ENCODE results near the gene NAT10. TPM values are rescaled to one million over a fixed set of nuclear protein-coding genes. Genes with fewer than 3 reads are reported as not detected.
A peak's percentile ranks its signal among the peaks of the same experiment; 100 is the strongest.
"Not testable (repeated sequence)": the region's sequence is repeated elsewhere in the genome, so short reads cannot be mapped to it uniquely, and the experiment has no call there.

Gene NAT10
- total RNA-seq, result 10 to 100 TPM; 91.0 to 93.3 TPM

DNA sequence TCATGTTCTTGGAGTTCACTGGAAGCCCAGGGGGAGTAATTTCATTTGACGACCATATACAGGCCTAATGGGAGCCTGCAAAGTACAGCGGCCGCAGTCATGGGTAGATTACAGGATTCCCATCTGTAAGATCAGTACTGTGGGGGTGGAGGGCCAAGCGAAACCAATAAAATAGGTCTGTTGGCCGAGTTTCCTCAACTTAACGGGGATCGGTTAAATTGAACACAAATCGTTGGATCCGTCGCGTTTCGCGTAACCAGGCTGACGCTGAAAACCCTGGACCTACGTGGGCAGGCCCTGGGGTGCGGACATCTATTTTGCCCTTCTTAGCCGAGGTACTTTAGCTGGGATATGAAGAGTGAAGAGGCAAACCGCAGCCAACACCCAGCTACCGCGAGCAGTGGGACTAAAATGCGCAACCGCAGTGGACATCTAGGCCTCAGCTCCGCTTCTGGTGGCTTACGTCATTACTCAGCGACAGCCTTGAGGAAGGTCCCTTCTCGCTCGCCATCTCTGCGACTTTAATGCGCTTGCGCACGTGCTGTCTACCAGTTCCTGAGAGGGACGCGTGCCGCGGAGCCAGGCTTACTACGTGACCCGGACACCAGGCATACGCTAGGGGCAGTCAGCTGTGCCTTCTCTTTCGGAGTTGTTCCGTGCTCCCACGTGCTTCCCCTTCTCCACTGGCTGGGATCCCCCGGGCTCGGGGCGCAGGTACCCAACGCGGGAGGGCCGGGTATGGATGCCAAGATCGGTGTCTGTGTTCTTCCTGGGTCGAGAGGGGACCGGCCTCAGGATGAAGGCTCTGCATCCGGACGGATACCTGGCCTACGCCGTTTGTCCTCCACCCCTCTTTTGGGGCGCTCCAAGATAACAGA, at the start of gene NAT10:
Gene NAT10 (plus strand): TSS at position 551 of the 878 bp plus-strand sequence. CDS start 2,597 bp downstream, outside the sequence.
- peaks cover 51% of the 10 kb centered on the region for H3K4me1 Mint-ChIP-seq (ENCODE audit: low read depth)
- peak within 1 kb of the TSS; percentile 94 for H3K27ac Mint-ChIP-seq
- CTCF ChIA-PET, result interaction anchor here (0.7 to 2.3 kb wide), 3 partner anchors 10 to 108 kb away, joined by 3 to 12 read pairs (median 4); no protein-coding TSS in a partner anchor
- no peaks in the 10 kb centered on the region for H3K9me3 Mint-ChIP-seq
- H3K27me3 Mint-ChIP-seq (ENCODE audit: low read depth), result no peaks in the 10 kb centered on the region
- peaks cover 37% of the 10 kb centered on the region for H3K36me3 Mint-ChIP-seq (ENCODE audit: low read depth)
- intact Hi-C loops (cut with micrococcal nuclease), result loop anchor here (1.0 kb wide), 7 partner anchors 54 to 944 kb away; partner anchors contain the start of genes ABTB2, APIP, CAPRIN1 and CAT
- H3K4me3 Mint-ChIP-seq, result peak within 1 kb of the TSS; percentile 94
- peak; percentile 98 for DNase-seq

DNA sequence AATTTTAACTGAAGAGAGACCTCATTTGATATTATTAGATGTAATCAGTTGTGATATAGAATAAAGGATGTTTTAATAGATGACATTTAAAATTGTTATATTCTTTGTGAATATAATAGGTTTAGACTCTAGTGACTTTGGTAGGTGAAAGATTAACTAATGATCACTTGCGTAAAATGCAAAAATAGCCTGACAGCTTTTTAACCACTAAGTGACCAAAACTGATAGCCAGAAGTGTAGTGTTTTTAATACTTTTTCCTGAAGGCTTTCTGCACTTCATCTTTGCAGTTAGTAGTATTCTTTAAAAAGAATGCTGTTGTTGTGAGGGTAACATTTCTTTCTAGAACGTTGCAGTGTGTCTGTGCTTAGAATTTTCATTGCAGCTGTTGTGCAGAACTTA, 48.8 kb upstream of the NAT10 start:
- Mint-ChIP-seq H3K36me3 (ENCODE audit: low read depth) (peaks cover 40% of the 10 kb centered on the region), H3K27ac (no peak overlapping the region), H3K4me1 (ENCODE audit: low read depth) (peaks cover 42% of the 10 kb centered on the region), H3K4me3 (no peak overlapping the region), H3K9me3 (no peaks in the 10 kb centered on the region), H3K27me3 (ENCODE audit: low read depth) (no peaks in the 10 kb centered on the region)
- intact Hi-C loops (cut with micrococcal nuclease), result loop anchor here (10.0 kb wide), 1 partner anchor 352 kb away; the partner anchor contains the start of gene C11orf91
- DNase-seq, result no peak
- CTCF ChIA-PET, result no interaction called here

DNA sequence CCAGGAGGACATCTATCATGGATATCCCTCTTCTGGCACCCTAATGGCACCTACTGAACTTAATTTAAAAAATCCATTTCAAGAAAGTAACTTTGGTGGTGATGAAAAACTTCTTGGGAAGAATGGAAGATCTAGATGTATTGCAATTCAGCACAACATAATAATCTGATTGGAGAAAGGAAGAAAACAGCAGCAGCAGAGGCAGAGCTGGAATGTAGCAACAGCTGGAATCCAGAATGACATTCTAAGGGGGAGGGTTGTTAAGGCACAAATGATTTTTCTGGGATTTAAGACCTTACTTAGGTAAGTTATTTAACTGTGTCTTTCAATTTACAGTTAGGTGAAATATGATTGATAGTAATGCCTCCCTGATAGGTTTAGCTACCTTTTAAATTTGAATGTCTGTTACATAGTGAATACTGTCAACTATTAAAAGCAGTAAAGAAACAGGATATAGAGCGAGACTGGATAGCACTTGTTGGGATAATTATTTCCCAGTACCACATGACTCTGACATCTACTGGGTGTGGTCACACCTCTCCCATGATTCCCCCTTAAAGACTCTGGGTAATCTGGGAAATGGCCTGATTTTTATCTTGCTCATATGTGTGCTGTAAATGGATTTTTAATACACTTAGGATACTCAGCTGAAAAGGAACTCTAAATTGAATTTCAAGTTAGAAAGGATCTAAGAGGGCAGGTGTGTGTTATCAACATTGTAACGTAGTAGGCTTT, 42.2 kb upstream of the NAT10 start:
- peaks cover 68% of the 10 kb centered on the region for H3K4me1 Mint-ChIP-seq (ENCODE audit: low read depth)
- no peak overlapping the region for H3K4me3 Mint-ChIP-seq

DNA sequence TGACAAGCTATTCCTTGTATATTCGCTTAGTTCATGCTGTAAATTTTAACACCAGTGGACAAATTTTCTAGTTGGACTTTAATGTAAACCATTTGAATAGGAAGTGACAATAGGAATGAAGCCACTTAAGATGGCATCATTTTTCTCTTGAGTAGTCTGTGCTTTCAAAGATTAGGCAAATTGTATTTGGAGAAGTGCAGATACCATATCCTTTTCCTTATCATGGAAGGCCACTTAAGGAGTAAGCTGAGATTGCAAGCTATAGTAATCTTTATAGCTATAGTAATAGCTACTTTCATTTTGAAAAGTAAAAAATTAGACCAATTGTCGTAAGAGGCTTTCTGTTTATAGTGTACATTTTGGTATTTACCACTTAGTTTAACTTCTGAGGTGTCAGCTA, 41.1 kb upstream of the NAT10 start:
- intact Hi-C loops (cut with micrococcal nuclease), result no loop called here
- H3K4me3 Mint-ChIP-seq, result no peak overlapping the region
- H3K4me1 Mint-ChIP-seq (ENCODE audit: low read depth), result peaks cover 62% of the 10 kb centered on the region
- CTCF ChIA-PET, result interaction anchor here (0.6 kb wide), 1 partner anchor 67 kb away, joined by 3 read pairs; no protein-coding TSS in a partner anchor
- H3K27me3 Mint-ChIP-seq (ENCODE audit: low read depth), result no peaks in the 10 kb centered on the region
- peaks cover 20% of the 10 kb centered on the region for H3K36me3 Mint-ChIP-seq (ENCODE audit: low read depth)
- H3K27ac Mint-ChIP-seq, result no peak overlapping the region
- no peak for DNase-seq
- H3K9me3 Mint-ChIP-seq, result no peaks in the 10 kb centered on the region

More for the DNA sequence above, 42.2 kb upstream of the NAT10 start:
- CTCF ChIA-PET, result interaction anchor here (1.4 kb wide), 2 partner anchors 35 to 67 kb away, joined by 4 to 6 read pairs; no protein-coding TSS in a partner anchor
- Mint-ChIP-seq H3K27me3 (ENCODE audit: low read depth) (no peaks in the 10 kb centered on the region), H3K27ac (no peak overlapping the region), H3K36me3 (ENCODE audit: low read depth) (peaks cover 29% of the 10 kb centered on the region), H3K9me3 (no peaks in the 10 kb centered on the region)
- DNase-seq, result no peak
- intact Hi-C loops (cut with micrococcal nuclease), result no loop called here

DNA sequence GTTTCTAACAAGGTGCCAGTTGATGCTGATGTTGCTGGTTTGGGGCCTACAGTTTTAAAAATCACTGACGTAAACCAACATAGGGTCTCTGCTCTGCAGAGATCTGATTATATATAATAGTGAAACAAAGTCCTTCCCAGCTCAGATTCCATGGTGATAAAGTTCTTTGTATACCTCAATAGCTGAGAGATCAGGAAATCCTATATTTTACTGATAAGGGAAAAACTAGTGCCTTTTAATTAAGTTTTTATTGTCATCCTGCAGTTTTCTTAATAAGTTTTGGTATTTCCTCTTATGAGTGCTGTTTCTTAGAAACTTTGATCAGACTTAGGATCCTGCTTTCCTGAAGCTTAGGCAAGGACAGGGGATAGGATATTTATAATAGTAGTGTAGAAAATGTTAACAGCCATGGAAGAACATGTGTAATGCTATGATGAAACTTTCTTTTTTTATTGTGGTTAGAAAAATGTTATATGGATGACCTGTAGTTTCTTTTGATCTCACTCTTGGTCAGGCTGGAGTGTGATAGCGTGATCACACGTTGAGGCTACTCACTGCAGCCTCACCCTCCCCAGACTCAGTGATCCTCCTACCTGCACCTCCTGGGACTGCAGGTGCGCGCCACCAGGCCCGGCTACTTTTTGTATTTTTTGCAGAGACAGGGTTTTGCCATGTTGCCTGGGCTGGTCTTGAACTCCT, 39.8 kb upstream of the NAT10 start:
- peaks cover 20% of the 10 kb centered on the region for H3K36me3 Mint-ChIP-seq (ENCODE audit: low read depth)
- H3K27me3 Mint-ChIP-seq (ENCODE audit: low read depth), result no peaks in the 10 kb centered on the region
- intact Hi-C loops (cut with micrococcal nuclease), result no loop called here
- H3K4me3 Mint-ChIP-seq, result no peak overlapping the region
- no peak overlapping the region for H3K27ac Mint-ChIP-seq
- H3K9me3 Mint-ChIP-seq, result no peaks in the 10 kb centered on the region
- CTCF ChIA-PET, result no interaction called here
- H3K4me1 Mint-ChIP-seq (ENCODE audit: low read depth), result peaks cover 61% of the 10 kb centered on the region
- DNase-seq, result peak; percentile 10

DNA sequence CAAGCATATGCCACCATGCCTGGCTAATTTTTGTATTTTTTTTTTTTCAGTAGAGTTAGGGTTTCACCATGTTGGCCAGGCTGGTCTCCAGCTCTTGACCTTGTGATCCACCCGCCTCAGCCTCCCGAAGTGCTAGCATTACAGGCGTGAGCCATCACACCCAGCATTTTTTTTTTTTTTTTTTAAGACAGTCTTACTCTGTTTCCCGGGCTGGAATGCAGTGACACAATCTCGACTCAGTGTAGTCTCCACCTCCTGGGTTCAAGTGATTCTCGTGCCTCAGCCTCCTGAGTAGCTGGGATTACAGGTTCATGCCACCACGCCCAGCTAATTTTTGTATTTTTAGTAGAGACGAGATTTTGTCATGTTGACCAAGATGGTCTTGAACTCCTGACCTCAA, 38.7 kb upstream of the NAT10 start:
- CTCF ChIA-PET, result interaction anchor here (0.6 to 0.7 kb wide), 2 partner anchors 22 to 371 kb away, joined by 3 read pairs; no protein-coding TSS in a partner anchor
- Mint-ChIP-seq H3K4me1 (ENCODE audit: low read depth) (peaks cover 62% of the 10 kb centered on the region), H3K36me3 (ENCODE audit: low read depth) (peaks cover 23% of the 10 kb centered on the region)
- DNase-seq; intact Hi-C loops (cut with micrococcal nuclease); H3K27me3 Mint-ChIP-seq (ENCODE audit: low read depth); H3K27ac Mint-ChIP-seq; H3K4me3 Mint-ChIP-seq; H3K9me3 Mint-ChIP-seq: not testable (repeated sequence)

DNA sequence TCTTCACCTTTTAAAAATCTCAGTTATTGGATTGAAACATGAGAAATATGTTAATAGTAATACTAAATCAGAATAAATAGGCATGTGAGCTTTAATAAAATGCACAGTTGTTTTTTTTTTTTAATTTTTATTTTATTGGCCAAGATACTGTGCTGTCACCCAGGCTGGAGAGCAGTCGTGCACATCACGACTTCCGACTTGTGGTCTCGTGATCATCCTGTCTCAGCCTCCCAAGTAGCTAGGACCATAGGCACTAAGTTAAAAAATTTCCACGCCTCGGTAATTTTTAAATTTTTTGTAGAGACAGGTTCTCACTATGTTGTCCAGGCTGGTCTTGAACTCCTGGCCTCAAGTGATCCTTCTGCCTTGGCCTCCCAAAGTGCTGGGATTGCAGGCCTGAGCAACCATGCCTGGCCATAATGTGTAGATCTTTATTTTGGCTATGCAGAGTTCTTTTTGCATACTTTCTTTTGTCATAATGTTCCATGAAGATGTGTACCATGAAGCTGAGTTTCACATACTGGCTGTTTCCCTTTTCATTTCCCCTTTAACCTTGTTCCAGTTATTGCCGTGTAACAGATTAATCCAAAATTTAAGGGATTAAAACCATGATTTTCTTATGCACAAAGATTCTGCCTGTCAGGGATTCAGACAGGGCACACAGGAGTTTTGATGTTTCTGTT, 37.9 kb upstream of the NAT10 start:
- DNase-seq, result no peak
- Mint-ChIP-seq H3K27ac (peak overlapping the region; percentile 1), H3K9me3 (no peaks in the 10 kb centered on the region), H3K4me1 (ENCODE audit: low read depth) (peaks cover 59% of the 10 kb centered on the region), H3K36me3 (ENCODE audit: low read depth) (peaks cover 24% of the 10 kb centered on the region), H3K27me3 (ENCODE audit: low read depth) (no peaks in the 10 kb centered on the region), H3K4me3 (no peak overlapping the region)
- CTCF ChIA-PET, result interaction anchor here (0.6 to 1.2 kb wide), 3 partner anchors 9 to 40 kb away, joined by 3 to 5 read pairs (median 3); no protein-coding TSS in a partner anchor
- intact Hi-C loops (cut with micrococcal nuclease), result no loop called here

DNA sequence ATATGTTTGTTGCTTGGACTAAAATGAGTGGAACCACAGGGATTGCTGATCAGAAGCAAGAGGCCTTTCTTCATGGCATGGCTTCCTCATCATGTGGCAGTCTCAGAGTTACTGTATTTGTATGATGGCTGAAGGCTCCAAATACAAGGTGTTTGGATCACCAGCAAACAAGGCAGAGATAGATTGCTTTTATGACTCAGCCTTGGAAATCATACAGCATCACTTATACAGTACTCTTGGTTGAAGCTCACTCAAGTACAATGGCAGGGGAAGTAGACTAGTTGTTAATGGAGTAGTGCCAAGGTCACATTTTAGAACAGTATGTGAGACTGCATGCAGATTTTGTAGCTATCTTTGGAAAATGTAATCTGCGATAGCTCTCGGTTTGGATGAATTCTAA, 37.3 kb upstream of the NAT10 start:
- Mint-ChIP-seq H3K4me1 (ENCODE audit: low read depth) (peaks cover 55% of the 10 kb centered on the region), H3K36me3 (ENCODE audit: low read depth) (peaks cover 26% of the 10 kb centered on the region), H3K9me3 (no peaks in the 10 kb centered on the region), H3K4me3 (no peak overlapping the region), H3K27ac (peak overlapping the region; percentile 1), H3K27me3 (ENCODE audit: low read depth) (no peaks in the 10 kb centered on the region)
- CTCF ChIA-PET, result interaction anchor here (0.6 to 1.2 kb wide), 4 partner anchors 8 to 39 kb away, joined by 3 to 5 read pairs (median 3); no protein-coding TSS in a partner anchor
- DNase-seq, result no peak
- intact Hi-C loops (cut with micrococcal nuclease), result no loop called here

DNA sequence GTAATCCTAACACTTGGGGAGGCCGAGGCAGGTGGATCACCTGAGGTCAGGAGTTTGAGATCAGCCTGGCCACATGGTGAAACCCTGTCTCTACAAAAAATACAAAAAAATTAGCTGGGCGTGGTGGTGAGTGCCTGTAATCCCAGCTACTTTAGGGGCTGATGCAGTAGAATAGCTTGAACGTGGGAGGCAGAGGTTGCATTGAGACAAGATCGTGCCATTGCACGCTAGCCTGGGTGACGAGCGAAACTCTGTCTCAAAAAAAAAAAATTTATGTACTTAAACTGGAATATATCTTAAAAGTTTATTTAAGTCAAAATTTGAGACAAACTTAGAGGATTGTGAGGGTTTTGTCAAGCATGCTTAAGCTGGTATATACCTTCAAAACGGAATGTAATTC, 34.1 kb upstream of the NAT10 start:
- H3K4me3 Mint-ChIP-seq; intact Hi-C loops (cut with micrococcal nuclease); CTCF ChIA-PET; H3K27ac Mint-ChIP-seq; H3K27me3 Mint-ChIP-seq (ENCODE audit: low read depth); H3K9me3 Mint-ChIP-seq; DNase-seq: not testable (repeated sequence)
- peaks cover 49% of the 10 kb centered on the region for H3K4me1 Mint-ChIP-seq (ENCODE audit: low read depth)
- peaks cover 34% of the 10 kb centered on the region for H3K36me3 Mint-ChIP-seq (ENCODE audit: low read depth)

DNA sequence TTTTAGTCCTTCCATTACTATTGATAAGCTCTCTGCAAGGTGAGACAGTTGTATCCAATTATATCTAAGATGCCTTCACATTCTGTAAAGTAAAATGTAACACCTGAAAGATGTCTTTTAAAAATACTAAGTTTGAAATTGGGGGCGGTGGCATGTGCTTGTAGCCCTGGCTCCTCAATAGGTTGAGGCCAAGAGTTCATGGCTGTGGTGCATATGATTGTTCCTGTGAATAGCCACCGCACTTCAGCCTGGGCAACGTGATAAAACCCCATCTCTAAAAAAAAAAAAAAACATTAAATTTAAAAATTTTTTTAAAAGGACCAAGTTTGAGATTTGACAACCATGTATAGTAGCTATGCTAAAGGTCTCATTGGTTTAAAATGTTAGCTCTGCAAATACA, 33.4 kb upstream of the NAT10 start:
- Mint-ChIP-seq H3K4me3 (no peak overlapping the region), H3K4me1 (ENCODE audit: low read depth) (peaks cover 46% of the 10 kb centered on the region), H3K9me3 (no peaks in the 10 kb centered on the region), H3K27ac (no peak overlapping the region), H3K27me3 (ENCODE audit: low read depth) (no peaks in the 10 kb centered on the region), H3K36me3 (ENCODE audit: low read depth) (peaks cover 33% of the 10 kb centered on the region)
- intact Hi-C loops (cut with micrococcal nuclease), result no loop called here
- no peak for DNase-seq
- CTCF ChIA-PET, result interaction anchor here (0.7 kb wide), 3 partner anchors 22 to 69 kb away, joined by 3 to 4 read pairs (median 4); no protein-coding TSS in a partner anchor

DNA sequence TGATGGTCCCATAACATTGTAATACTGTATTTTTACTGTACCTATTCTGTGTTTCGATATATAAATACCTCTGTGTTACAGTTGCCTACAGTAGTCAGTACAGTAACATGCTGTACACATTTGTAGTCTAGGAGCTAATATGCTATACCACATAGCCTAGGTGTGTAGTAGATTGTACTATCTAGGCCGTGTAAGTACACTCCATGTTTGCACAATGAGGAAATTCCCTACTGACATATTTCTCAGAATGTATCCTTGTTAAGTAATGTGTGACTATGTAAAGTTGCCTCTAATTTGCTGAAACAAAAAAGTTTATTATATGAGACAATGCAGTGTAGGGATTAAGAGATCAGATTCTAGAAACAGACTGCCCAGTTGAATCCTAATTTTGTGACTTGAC, 32.6 kb upstream of the NAT10 start:
- CTCF ChIA-PET, result interaction anchor here (0.7 to 1.4 kb wide), 3 partner anchors 15 to 25 kb away, joined by 3 to 4 read pairs (median 4); no protein-coding TSS in a partner anchor
- peaks cover 36% of the 10 kb centered on the region for H3K36me3 Mint-ChIP-seq (ENCODE audit: low read depth)
- H3K4me1 Mint-ChIP-seq (ENCODE audit: low read depth), result peaks cover 40% of the 10 kb centered on the region

More for the DNA sequence above, 32.6 kb upstream of the NAT10 start:
- Mint-ChIP-seq H3K9me3 (no peaks in the 10 kb centered on the region), H3K27me3 (ENCODE audit: low read depth) (no peaks in the 10 kb centered on the region), H3K27ac (peak overlapping the region; percentile 15), H3K4me3 (no peak overlapping the region)
- no peak for DNase-seq
- intact Hi-C loops (cut with micrococcal nuclease), result no loop called here
